WTC11 (cell line): ENCODE results near the gene BBOX1. TPM values are rescaled to one million over a fixed set of nuclear protein-coding genes. Genes with fewer than 3 reads are reported as not detected.

Source experiments
- ATAC-seq: fragments of 200-7000 bp; cut with Tn5 transposase; 2 replicates; pipeline ENCODE4 v1.10.0; 2021; ENCODE audit warnings: mild to moderate bottlenecking, moderate library complexity
- CTCF ChIA-PET: fragments of 300-600 bp; sonication (Branson Sonifier 250); formaldehyde crosslinking; loops from one replicate; lab custom pipeline; 2021; ENCODE audit warnings: antibody characterized with exemption; lab: Charles Lee
- POLR2A ChIA-PET: fragments of 350-600 bp; sonication (Branson Sonifier 250); formaldehyde crosslinking; loops from one replicate; lab custom pipeline; 2021; ENCODE audit warnings: antibody characterized with exemption; lab: Charles Lee
- DNase-seq: peaks from one replicate; pipeline ENCODE4 v3.0.0; 2021; ENCODE audit warnings: low spot score
- H3K27ac Mint-ChIP-seq: 2 replicates; pipeline ENCODE4 v1.8.0; 2021; ENCODE audit warnings: mixed read lengths
- H3K27me3 Mint-ChIP-seq: 2 replicates; pipeline ENCODE4 v1.8.0; 2021; ENCODE audit warnings: low read depth, mild to moderate bottlenecking, moderate library complexity, mixed read lengths
- H3K36me3 Mint-ChIP-seq: 2 replicates; pipeline ENCODE4 v1.8.0; 2021; ENCODE audit warnings: mixed read lengths
- H3K4me1 Mint-ChIP-seq: 2 replicates; pipeline ENCODE4 v1.8.0; 2022; ENCODE audit warnings: mixed read lengths
- H3K4me3 Mint-ChIP-seq: 2 replicates; pipeline ENCODE4 v1.8.0; 2021; ENCODE audit warnings: mild to moderate bottlenecking, moderate library complexity, mixed read lengths
- H3K9me3 Mint-ChIP-seq: 2 replicates; pipeline ENCODE4 v1.8.0; 2021; ENCODE audit warnings: mixed read lengths
- EMX1 ChIP-seq: fragments of 250-450 bp; sonication (Bioruptor Pico); IDR thresholded peaks from 2 replicates; pipeline ENCODE4 v1.8.0; 2021; ENCODE audit warnings: mild to moderate bottlenecking
- GTF2I ChIP-seq: fragments of 250-450 bp; sonication (Bioruptor Pico); conservative IDR thresholded peaks from 2 replicates; pipeline ENCODE4 v1.4.0; 2021; ENCODE audit warnings: mild to moderate bottlenecking
- JUN ChIP-seq: sonication (generic); formaldehyde crosslinking; IDR thresholded peaks from 2 replicates; pipeline ENCODE4 v1.8.0; 2023; ENCODE audit warnings: mild to moderate bottlenecking, missing genetic modification reagents
- MXD4 ChIP-seq: fragments of 250-450 bp; sonication (Bioruptor Pico); IDR thresholded peaks from 2 replicates; pipeline ENCODE4 v1.8.0; 2021; ENCODE audit warnings: mild to moderate bottlenecking, moderate library complexity, borderline replicate concordance
- NFATC4 ChIP-seq: fragments of 250-450 bp; sonication (Bioruptor Pico); IDR thresholded peaks from 2 replicates; pipeline ENCODE4 v1.9.0; 2021; ENCODE audit warnings: mild to moderate bottlenecking
- NR1H2 ChIP-seq: sonication (generic); formaldehyde crosslinking; IDR thresholded peaks from 2 replicates; pipeline ENCODE4 v1.9.0; 2021; ENCODE audit warnings: mild to moderate bottlenecking, moderate library complexity, missing genetic modification reagents
- RELA ChIP-seq: sonication (generic); formaldehyde crosslinking; IDR thresholded peaks from 2 replicates; pipeline ENCODE4 v1.8.1; 2022; ENCODE audit warnings: missing genetic modification reagents, mild to moderate bottlenecking, borderline replicate concordance
- SOX15 ChIP-seq: fragments of 250-450 bp; sonication (Bioruptor Pico); IDR thresholded peaks from 2 replicates; pipeline ENCODE4 v1.9.0; 2021; ENCODE audit warnings: mild to moderate bottlenecking
- ZNF138 ChIP-seq: sonication (generic); formaldehyde crosslinking; conservative IDR thresholded peaks from 2 replicates; pipeline ENCODE4 v1.8.1; 2022; ENCODE audit warnings: mild to moderate bottlenecking, moderate library complexity, missing genetic modification reagents
- ZNF232 ChIP-seq: sonication (generic); formaldehyde crosslinking; IDR thresholded peaks from 2 replicates; pipeline ENCODE4 v1.8.0; 2022; ENCODE audit warnings: mild to moderate bottlenecking, missing genetic modification reagents
- total RNA-seq: library from RNA; stranded (reverse); gene quantifications from 3 replicates; pipeline ENCODE4 v1.2.3, GENCODE V29; 2021
- TF ChIP-seq, protein P1 (sequence below): fragments of 200-600 bp; IDR thresholded peaks from 2 replicates; pipeline ENCODE4 v1.8.0; 2022; ENCODE audit warnings: antibody characterized with exemption
- TF ChIP-seq, protein P2 (sequence below): sonication (generic); formaldehyde crosslinking; conservative IDR thresholded peaks from 2 replicates; pipeline ENCODE4 v1.8.1; 2022; ENCODE audit warnings: mild to moderate bottlenecking, missing genetic modification reagents
- TF ChIP-seq, protein P3 (sequence below): fragments of 250-450 bp; sonication (Bioruptor Pico); IDR thresholded peaks from 2 replicates; pipeline ENCODE4 v1.9.0; 2021; ENCODE audit warnings: mild to moderate bottlenecking
- TF ChIP-seq, protein P4 (sequence below): sonication (generic); formaldehyde crosslinking; IDR thresholded peaks from 2 replicates; pipeline ENCODE4 v1.8.1; 2023; ENCODE audit warnings: mild to moderate bottlenecking, missing genetic modification reagents
- TF ChIP-seq, protein P5 (sequence below): sonication (generic); formaldehyde crosslinking; conservative IDR thresholded peaks from 2 replicates; pipeline ENCODE4 v1.8.1; 2023; ENCODE audit warnings: mild to moderate bottlenecking, low read depth, missing genetic modification reagents, moderate library complexity
- TF ChIP-seq, protein P6 (sequence below): fragments of 250-450 bp; sonication (Bioruptor Pico); conservative IDR thresholded peaks from 2 replicates; pipeline ENCODE4 v1.9.0; 2021; ENCODE audit warnings: mild to moderate bottlenecking
- TF ChIP-seq, protein P7 (sequence below): sonication (generic); formaldehyde crosslinking; IDR thresholded peaks from 2 replicates; pipeline ENCODE4 v1.8.1; 2022; ENCODE audit warnings: mild to moderate bottlenecking, moderate library complexity, missing genetic modification reagents

BBOX1 gene
- total RNA-seq, 1 experiment from 2014 or later, result not detected

DNA sequence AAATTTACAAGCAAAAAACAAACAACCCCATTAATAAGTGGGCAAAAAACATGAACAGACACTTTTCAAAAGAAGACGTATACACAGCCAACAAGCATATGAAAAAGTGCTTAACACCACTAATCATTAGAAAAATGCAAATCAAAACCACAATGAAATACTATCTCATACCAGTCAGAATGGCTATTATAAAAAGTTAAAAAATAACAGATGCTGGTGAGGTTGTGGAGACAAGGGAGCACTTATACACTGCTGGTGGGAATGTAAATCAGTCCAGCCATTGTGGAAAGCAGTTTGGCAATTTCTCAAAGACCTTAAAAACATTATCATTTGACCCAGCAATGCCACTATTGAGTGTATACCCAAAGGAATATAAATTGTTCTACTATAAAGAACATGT lies 72.3 kb downstream of the BBOX1 start (continued):
- TF ChIP-seq, protein P1, sequence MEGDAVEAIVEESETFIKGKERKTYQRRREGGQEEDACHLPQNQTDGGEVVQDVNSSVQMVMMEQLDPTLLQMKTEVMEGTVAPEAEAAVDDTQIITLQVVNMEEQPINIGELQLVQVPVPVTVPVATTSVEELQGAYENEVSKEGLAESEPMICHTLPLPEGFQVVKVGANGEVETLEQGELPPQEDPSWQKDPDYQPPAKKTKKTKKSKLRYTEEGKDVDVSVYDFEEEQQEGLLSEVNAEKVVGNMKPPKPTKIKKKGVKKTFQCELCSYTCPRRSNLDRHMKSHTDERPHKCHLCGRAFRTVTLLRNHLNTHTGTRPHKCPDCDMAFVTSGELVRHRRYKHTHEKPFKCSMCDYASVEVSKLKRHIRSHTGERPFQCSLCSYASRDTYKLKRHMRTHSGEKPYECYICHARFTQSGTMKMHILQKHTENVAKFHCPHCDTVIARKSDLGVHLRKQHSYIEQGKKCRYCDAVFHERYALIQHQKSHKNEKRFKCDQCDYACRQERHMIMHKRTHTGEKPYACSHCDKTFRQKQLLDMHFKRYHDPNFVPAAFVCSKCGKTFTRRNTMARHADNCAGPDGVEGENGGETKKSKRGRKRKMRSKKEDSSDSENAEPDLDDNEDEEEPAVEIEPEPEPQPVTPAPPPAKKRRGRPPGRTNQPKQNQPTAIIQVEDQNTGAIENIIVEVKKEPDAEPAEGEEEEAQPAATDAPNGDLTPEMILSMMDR, result no peak
- TF ChIP-seq EMX1 (CRISPR knock-in tag) (no peak), NFATC4 (CRISPR knock-in tag) (no peak), JUN (CRISPR knock-in tag) (no peak)
- TF ChIP-seq, protein P2, sequence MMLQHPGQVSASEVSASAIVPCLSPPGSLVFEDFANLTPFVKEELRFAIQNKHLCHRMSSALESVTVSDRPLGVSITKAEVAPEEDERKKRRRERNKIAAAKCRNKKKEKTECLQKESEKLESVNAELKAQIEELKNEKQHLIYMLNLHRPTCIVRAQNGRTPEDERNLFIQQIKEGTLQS, result no peak

DNA sequence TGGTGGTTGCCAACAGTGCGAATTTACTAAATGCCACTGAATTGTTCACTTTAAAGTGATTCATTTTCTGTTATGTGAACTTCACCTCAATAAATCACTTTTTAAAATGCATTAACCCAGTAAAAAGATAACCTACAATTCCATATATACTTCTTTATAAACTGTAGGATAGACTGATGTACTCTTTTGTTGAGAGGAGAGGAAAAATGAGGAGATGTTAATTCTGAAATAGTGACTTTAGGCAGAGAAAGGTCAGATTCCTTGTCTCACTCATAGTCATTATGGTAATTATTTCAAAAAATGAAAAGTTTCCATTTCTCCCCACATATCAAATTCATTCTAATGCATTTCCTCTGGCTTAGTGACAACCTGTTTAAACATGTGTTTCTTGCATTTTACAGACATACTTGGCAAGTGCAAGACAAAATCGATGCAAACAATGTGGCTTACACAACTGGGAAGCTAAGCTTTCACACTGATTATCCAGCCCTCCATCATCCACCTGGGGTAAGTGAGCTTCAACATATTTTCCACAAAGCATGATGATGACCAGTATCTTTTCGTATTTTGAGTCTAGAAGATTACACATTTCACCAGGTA lies 74.5 kb downstream of the BBOX1 start:
- ATAC-seq (no peak), DNase-seq (no peak)
- Mint-ChIP-seq H3K4me1 (peaks cover 4% of the 10 kb centered on the region), H3K9me3 (no peaks in the 10 kb centered on the region), H3K4me3 (no peak overlapping the region)
- POLR2A ChIA-PET, result no interaction called here
- TF ChIP-seq, protein P3, sequence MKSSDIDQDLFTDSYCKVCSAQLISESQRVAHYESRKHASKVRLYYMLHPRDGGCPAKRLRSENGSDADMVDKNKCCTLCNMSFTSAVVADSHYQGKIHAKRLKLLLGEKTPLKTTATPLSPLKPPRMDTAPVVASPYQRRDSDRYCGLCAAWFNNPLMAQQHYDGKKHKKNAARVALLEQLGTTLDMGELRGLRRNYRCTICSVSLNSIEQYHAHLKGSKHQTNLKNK (CRISPR knock-in tag), result no peak
- TF ChIP-seq, all 79 proteins: peak for 0
- H3K36me3 Mint-ChIP-seq, result no peaks in the 10 kb centered on the region
- H3K27ac Mint-ChIP-seq, result no peak overlapping the region
- H3K27me3 Mint-ChIP-seq, result no peaks in the 10 kb centered on the region
- CTCF ChIA-PET, result no interaction called here

DNA sequence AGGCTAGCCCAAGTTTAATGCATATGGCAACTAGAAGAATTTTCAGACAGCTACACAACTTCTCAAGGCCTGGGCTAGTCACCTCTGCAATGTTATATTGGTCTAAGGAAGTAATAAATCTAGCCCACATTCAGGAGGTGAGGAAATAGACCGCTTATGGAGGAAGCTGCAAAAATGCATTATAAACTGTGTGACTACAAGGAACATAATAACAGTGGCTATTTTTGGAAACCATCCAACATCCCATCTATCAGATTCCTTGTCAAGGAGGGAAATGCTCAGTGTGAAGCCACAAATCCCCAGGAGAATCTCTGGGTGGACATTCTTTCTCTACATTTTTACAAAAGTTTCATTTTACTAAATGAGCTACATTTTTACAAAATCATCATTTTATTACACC lies 76.1 kb downstream of the BBOX1 start:
- Mint-ChIP-seq H3K4me1 (peaks cover 4% of the 10 kb centered on the region), H3K27ac (no peak overlapping the region), H3K4me3 (no peak overlapping the region), H3K9me3 (no peaks in the 10 kb centered on the region), H3K27me3 (no peaks in the 10 kb centered on the region), H3K36me3 (no peaks in the 10 kb centered on the region)
- ChIA-PET POLR2A (no interaction called here), CTCF (no interaction called here)
- DNase-seq (no peak), ATAC-seq (no peak)
- TF ChIP-seq, protein P4, sequence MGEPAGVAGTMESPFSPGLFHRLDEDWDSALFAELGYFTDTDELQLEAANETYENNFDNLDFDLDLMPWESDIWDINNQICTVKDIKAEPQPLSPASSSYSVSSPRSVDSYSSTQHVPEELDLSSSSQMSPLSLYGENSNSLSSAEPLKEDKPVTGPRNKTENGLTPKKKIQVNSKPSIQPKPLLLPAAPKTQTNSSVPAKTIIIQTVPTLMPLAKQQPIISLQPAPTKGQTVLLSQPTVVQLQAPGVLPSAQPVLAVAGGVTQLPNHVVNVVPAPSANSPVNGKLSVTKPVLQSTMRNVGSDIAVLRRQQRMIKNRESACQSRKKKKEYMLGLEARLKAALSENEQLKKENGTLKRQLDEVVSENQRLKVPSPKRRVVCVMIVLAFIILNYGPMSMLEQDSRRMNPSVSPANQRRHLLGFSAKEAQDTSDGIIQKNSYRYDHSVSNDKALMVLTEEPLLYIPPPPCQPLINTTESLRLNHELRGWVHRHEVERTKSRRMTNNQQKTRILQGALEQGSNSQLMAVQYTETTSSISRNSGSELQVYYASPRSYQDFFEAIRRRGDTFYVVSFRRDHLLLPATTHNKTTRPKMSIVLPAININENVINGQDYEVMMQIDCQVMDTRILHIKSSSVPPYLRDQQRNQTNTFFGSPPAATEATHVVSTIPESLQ (CRISPR knock-in tag), result no peak
- TF ChIP-seq SOX15 (CRISPR knock-in tag) (no peak), JUN (CRISPR knock-in tag) (no peak), NR1H2 (CRISPR knock-in tag) (no peak), RELA (CRISPR knock-in tag) (no peak), ZNF232 (CRISPR knock-in tag) (no peak), ZNF138 (no peak)
- TF ChIP-seq, protein P5, sequence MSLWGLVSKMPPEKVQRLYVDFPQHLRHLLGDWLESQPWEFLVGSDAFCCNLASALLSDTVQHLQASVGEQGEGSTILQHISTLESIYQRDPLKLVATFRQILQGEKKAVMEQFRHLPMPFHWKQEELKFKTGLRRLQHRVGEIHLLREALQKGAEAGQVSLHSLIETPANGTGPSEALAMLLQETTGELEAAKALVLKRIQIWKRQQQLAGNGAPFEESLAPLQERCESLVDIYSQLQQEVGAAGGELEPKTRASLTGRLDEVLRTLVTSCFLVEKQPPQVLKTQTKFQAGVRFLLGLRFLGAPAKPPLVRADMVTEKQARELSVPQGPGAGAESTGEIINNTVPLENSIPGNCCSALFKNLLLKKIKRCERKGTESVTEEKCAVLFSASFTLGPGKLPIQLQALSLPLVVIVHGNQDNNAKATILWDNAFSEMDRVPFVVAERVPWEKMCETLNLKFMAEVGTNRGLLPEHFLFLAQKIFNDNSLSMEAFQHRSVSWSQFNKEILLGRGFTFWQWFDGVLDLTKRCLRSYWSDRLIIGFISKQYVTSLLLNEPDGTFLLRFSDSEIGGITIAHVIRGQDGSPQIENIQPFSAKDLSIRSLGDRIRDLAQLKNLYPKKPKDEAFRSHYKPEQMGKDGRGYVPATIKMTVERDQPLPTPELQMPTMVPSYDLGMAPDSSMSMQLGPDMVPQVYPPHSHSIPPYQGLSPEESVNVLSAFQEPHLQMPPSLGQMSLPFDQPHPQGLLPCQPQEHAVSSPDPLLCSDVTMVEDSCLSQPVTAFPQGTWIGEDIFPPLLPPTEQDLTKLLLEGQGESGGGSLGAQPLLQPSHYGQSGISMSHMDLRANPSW (CRISPR knock-in tag), result no peak
- TF ChIP-seq, all 79 proteins: peak for 0

DNA sequence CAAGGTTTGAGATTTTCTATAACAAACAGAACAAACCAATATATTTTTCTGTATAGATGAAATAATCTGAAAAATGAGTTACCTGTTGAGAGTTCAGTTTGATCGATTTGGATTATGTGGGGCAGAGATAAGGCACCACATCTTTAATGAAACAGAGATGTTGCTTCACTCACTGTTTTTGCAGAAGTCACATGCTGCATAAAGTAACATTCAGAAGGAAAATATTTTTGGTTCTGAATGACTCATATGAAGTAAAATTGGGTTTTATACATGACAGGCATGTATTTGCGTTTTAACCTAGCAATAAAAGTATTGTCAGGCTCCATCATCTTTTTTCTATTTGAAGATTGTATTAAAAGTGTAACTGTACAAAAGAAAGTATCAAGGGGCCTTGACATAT lies 77.8 kb downstream of the BBOX1 start:
- H3K4me1 Mint-ChIP-seq, result peaks cover 8% of the 10 kb centered on the region
- ChIA-PET CTCF (no interaction called here), POLR2A (no interaction called here)
- H3K9me3 Mint-ChIP-seq, result no peaks in the 10 kb centered on the region
- DNase-seq (no peak), ATAC-seq (no peak)
- H3K4me3 Mint-ChIP-seq, result no peak overlapping the region
- H3K36me3 Mint-ChIP-seq, result no peaks in the 10 kb centered on the region
- H3K27ac Mint-ChIP-seq, result no peak overlapping the region
- H3K27me3 Mint-ChIP-seq, result no peaks in the 10 kb centered on the region
- no peak for TF ChIP-seq MXD4 (CRISPR knock-in tag)
- TF ChIP-seq, protein P6, sequence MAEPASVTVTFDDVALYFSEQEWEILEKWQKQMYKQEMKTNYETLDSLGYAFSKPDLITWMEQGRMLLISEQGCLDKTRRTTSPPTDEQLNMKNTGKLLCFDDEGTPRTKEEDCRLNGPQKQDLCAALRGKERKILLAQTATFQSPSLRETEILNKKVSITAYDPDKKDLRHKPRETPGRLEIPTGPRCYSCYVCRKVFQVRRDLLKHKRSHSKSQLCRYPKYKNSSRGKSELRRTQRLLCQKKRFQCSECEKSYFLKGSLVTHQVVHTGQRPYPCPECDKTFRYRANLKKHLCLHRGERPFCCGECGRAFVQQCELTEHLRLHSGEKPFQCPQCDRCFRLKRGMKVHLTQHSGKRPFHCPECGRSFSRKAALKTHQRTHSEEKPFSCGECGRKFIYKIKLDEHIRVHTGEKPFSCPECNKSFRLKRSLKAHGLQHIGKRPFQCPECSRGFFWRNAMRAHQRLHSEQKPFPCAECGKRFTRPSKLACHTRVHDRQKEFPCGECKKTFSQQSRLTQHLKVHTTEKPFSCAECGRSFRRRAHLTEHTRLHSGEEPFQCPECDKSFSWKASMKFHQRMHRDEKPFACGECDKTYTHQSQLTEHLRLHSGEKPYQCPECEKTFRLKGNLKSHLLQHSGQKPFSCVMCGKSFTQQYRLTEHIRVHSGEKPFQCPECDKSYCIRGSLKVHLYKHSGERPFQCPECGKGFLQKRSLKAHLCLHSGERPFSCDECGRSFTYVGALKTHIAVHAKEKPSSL (CRISPR knock-in tag), result no peak
- TF ChIP-seq, protein P3 (CRISPR knock-in tag), result no peak
- TF ChIP-seq, protein P4 (CRISPR knock-in tag), result no peak
- TF ChIP-seq GTF2I (CRISPR knock-in tag), result no peak
- TF ChIP-seq, protein P7, sequence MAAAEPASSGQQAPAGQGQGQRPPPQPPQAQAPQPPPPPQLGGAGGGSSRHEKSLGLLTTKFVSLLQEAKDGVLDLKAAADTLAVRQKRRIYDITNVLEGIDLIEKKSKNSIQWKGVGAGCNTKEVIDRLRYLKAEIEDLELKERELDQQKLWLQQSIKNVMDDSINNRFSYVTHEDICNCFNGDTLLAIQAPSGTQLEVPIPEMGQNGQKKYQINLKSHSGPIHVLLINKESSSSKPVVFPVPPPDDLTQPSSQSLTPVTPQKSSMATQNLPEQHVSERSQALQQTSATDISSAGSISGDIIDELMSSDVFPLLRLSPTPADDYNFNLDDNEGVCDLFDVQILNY (CRISPR knock-in tag), result no peak
